ENCODE results near the gene UBL3. TPM values are rescaled to one million over a fixed set of nuclear protein-coding genes. Genes with fewer than 3 reads are reported as not detected.

Gene UBL3
- total RNA-seq, 1 experiment from 2014 or later = 11.1 TPM

DNA sequence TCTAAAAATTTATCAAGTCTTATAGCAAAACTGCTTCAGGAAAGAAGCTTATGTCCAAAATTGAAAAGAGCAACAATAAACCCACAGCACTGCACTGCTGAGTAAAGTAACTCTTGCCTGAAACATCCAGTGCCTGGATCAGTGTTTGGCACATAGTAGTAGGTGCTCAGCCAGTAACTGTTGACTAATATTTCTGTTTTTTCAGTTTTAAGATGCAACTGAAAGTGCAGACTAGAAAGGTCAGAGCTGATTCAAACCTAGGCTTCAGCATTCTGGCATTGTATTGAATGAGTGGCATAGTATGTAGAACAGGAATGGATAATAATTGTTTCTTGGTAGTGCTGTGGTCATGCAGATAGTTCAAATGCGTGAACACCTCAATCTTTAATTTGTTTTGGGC, 67.6 kb downstream of the UBL3 start:
- in situ Hi-C loops (cut with HindIII; ENCODE audit: low pct_unique_long_range_greater_than_20kb, low sequenced_read_pairs) = no loop called here
- POLR2A ChIA-PET = no interaction called here
- intact Hi-C loops (cut with micrococcal nuclease; ENCODE audit: unreplicated experiment) = no loop called here

DNA sequence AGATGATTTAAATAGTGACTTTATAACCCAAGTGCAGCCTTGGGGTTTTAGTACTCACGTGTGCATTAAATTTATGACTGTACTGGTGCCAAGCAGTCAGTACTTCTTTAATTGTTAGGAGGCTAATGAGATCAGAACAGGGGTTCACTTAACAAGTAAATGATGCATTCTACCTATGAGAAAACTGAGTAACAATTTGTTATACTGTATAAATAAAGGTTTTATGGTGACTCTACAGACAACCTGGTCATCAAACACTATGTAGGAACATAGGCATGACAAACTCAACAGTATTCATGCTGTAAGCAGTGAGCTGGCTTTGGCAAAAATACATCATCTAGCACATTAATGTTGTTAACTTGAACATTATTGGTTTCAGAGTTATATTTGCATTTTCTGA, 75.6 kb downstream of the UBL3 start:
- POLR2A ChIA-PET = no interaction called here
- no peak overlapping the region for H3K27ac ChIP-seq (ENCODE audit: low read length)
- CTCF ChIA-PET = no interaction called here
- ATAC-seq = no peak
- no peaks in the 10 kb centered on the region for H3K27me3 ChIP-seq (ENCODE audit: control insufficient read depth, insufficient read depth, low read length)
- no peaks in the 10 kb centered on the region for H3K36me3 ChIP-seq (ENCODE audit: control insufficient read depth, insufficient read depth, low read length)
- no peaks in the 10 kb centered on the region for H3K9me3 ChIP-seq (ENCODE audit: control insufficient read depth, insufficient read depth, low read depth, low read length)
- H3K4me1 ChIP-seq (ENCODE audit: control insufficient read depth, insufficient read depth, low read length) = no peaks in the 10 kb centered on the region
- BruUV-seq (replicated peaks) = no TSS peak
- intact Hi-C loops (cut with micrococcal nuclease; ENCODE audit: unreplicated experiment) = no loop called here
- in situ Hi-C loops (cut with HindIII; ENCODE audit: low pct_unique_long_range_greater_than_20kb, low sequenced_read_pairs) = no loop called here
- TF ChIP-seq, protein P1, sequence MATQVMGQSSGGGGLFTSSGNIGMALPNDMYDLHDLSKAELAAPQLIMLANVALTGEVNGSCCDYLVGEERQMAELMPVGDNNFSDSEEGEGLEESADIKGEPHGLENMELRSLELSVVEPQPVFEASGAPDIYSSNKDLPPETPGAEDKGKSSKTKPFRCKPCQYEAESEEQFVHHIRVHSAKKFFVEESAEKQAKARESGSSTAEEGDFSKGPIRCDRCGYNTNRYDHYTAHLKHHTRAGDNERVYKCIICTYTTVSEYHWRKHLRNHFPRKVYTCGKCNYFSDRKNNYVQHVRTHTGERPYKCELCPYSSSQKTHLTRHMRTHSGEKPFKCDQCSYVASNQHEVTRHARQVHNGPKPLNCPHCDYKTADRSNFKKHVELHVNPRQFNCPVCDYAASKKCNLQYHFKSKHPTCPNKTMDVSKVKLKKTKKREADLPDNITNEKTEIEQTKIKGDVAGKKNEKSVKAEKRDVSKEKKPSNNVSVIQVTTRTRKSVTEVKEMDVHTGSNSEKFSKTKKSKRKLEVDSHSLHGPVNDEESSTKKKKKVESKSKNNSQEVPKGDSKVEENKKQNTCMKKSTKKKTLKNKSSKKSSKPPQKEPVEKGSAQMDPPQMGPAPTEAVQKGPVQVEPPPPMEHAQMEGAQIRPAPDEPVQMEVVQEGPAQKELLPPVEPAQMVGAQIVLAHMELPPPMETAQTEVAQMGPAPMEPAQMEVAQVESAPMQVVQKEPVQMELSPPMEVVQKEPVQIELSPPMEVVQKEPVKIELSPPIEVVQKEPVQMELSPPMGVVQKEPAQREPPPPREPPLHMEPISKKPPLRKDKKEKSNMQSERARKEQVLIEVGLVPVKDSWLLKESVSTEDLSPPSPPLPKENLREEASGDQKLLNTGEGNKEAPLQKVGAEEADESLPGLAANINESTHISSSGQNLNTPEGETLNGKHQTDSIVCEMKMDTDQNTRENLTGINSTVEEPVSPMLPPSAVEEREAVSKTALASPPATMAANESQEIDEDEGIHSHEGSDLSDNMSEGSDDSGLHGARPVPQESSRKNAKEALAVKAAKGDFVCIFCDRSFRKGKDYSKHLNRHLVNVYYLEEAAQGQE (IDR thresholded peaks at IDR 0.05; ENCODE audit: insufficient read depth in 1 of 2, low read depth in 2 of 2, low read length in 1 of 2) = no peak
- TF ChIP-seq, protein P2, sequence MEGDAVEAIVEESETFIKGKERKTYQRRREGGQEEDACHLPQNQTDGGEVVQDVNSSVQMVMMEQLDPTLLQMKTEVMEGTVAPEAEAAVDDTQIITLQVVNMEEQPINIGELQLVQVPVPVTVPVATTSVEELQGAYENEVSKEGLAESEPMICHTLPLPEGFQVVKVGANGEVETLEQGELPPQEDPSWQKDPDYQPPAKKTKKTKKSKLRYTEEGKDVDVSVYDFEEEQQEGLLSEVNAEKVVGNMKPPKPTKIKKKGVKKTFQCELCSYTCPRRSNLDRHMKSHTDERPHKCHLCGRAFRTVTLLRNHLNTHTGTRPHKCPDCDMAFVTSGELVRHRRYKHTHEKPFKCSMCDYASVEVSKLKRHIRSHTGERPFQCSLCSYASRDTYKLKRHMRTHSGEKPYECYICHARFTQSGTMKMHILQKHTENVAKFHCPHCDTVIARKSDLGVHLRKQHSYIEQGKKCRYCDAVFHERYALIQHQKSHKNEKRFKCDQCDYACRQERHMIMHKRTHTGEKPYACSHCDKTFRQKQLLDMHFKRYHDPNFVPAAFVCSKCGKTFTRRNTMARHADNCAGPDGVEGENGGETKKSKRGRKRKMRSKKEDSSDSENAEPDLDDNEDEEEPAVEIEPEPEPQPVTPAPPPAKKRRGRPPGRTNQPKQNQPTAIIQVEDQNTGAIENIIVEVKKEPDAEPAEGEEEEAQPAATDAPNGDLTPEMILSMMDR (IDR thresholded peaks at IDR 0.05) = no peak
- no peak for TF ChIP-seq POLR2AphosphoS5 (IDR thresholded peaks at IDR 0.05; ENCODE audit: low read depth, low read length)
- no peak for TF ChIP-seq TCF7L2 (IDR thresholded peaks at IDR 0.05; ENCODE audit: low read depth, low read length)
- no peak for TF ChIP-seq SIN3A (IDR thresholded peaks at IDR 0.05; ENCODE audit: borderline replicate concordance, insufficient read depth, low read depth, low read length)
- DNase-seq (ENCODE audit: low read depth, low spot score) = no peak
- no peak overlapping the region for H3K4me3 ChIP-seq (ENCODE audit: low read depth in 2 of 2, low read length in 2 of 2)

More for the DNA sequence above, 67.6 kb downstream of the UBL3 start:
- H3K36me3 ChIP-seq (ENCODE audit: control insufficient read depth, insufficient read depth, low read length) = no peaks in the 10 kb centered on the region
- no peak for TF ChIP-seq TCF7L2 (IDR thresholded peaks at IDR 0.05; ENCODE audit: low read depth, low read length)
- TF ChIP-seq POLR2AphosphoS5 (IDR thresholded peaks at IDR 0.05; ENCODE audit: low read depth, low read length) = no peak
- TF ChIP-seq, protein P2 (IDR thresholded peaks at IDR 0.05) = no peak
- TF ChIP-seq SIN3A (IDR thresholded peaks at IDR 0.05; ENCODE audit: borderline replicate concordance, insufficient read depth, low read depth, low read length) = no peak
- TF ChIP-seq, protein P1 (IDR thresholded peaks at IDR 0.05; ENCODE audit: insufficient read depth in 1 of 2, low read depth in 2 of 2, low read length in 1 of 2) = no peak
- H3K4me3 ChIP-seq (ENCODE audit: low read depth in 2 of 2, low read length in 2 of 2) = no peak overlapping the region
- DNase-seq (ENCODE audit: low read depth, low spot score) (no peak), ATAC-seq (no peak)
- H3K4me1 ChIP-seq (ENCODE audit: control insufficient read depth, insufficient read depth, low read length) = no peaks in the 10 kb centered on the region
- CTCF ChIA-PET = no interaction called here
- no peaks in the 10 kb centered on the region for H3K9me3 ChIP-seq (ENCODE audit: control insufficient read depth, insufficient read depth, low read depth, low read length)
- no peak overlapping the region for H3K27ac ChIP-seq (ENCODE audit: low read length)
- no TSS peak for BruUV-seq (replicated peaks)
- no peaks in the 10 kb centered on the region for H3K27me3 ChIP-seq (ENCODE audit: control insufficient read depth, insufficient read depth, low read length)
